ENCODE results near the gene FGD3. TPM values are rescaled to one million over a fixed set of nuclear protein-coding genes. Genes with fewer than 3 reads are reported as not detected.
"Not testable (repeated sequence)": the region's sequence is repeated elsewhere in the genome, so short reads cannot be mapped to it uniquely, and the experiment has no call there.

FGD3 gene
- total RNA-seq, 2 experiments from 2014 or later = 102 to 104 TPM

DNA sequence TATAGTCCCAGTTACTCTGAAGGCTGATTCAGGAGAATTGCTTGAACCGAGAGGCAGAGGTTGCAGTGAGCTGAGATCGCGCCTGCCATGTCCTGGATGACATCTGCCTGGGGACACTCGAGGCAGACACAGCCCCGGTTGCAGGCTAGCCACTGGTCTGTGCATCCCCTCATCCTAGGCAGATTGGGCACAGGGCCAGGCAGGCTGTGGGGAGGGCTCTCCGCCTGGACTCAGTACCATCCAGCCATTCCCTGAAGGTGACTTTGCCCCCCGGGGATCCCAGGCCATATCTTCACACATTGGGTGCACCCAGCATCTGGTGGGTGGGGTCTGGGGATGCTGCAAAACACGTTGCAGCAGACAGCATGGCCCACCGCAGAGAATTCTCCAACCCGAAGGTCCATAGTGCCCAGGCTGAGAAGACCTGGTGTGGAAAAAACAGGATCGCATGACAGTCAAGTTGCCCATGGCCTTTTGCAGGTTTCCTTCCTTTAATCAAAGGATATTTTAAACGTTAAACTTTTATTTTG, 60.3 kb downstream of the FGD3 start:
- DNase-seq = no peak
- Mint-ChIP-seq H3K4me1 (peaks cover 21% of the 10 kb centered on the region), H3K4me3 (no peak overlapping the region), H3K27ac (no peak overlapping the region), H3K9me3 (no peaks in the 10 kb centered on the region), H3K27me3 (no peaks in the 10 kb centered on the region), H3K36me3 (ENCODE audit: low read depth) (peaks cover 77% of the 10 kb centered on the region)
- CTCF ChIA-PET = interaction anchor here (0.9 kb wide), 1 partner anchor 18 kb away, joined by 3 read pairs; no protein-coding TSS in a partner anchor
- POLR2A ChIA-PET = no interaction called here

DNA sequence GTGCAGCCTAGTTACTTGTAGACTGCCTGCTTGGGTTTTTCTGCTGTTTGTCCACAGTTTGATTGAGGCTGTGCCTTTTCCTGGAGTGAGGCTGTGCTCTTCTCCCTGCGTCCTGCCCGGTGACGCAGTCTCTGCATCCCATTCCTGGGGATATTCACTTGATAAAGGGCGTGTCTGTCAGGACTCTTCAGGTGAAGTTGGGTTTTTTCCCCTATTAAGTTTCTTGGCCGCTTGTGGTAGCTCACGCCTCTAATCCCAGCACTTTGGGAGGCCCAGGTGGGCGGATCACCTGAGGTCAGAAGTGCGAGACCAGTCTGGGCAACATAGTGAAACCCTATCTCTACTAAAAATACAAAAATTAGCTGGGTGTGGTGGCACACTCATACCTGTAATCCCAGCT, 61.1 kb downstream of the FGD3 start:
- H3K36me3 Mint-ChIP-seq (ENCODE audit: low read depth) = peaks cover 81% of the 10 kb centered on the region
- peaks cover 14% of the 10 kb centered on the region for H3K4me1 Mint-ChIP-seq
- no peak overlapping the region for H3K27ac Mint-ChIP-seq
- DNase-seq = no peak
- H3K27me3 Mint-ChIP-seq = no peaks in the 10 kb centered on the region
- ChIA-PET CTCF (no interaction called here), POLR2A (interaction anchor here (1.1 kb wide), 1 partner anchor 20 kb away, joined by 3 read pairs; no protein-coding TSS in a partner anchor)
- no peak overlapping the region for H3K4me3 Mint-ChIP-seq
- no peaks in the 10 kb centered on the region for H3K9me3 Mint-ChIP-seq

DNA sequence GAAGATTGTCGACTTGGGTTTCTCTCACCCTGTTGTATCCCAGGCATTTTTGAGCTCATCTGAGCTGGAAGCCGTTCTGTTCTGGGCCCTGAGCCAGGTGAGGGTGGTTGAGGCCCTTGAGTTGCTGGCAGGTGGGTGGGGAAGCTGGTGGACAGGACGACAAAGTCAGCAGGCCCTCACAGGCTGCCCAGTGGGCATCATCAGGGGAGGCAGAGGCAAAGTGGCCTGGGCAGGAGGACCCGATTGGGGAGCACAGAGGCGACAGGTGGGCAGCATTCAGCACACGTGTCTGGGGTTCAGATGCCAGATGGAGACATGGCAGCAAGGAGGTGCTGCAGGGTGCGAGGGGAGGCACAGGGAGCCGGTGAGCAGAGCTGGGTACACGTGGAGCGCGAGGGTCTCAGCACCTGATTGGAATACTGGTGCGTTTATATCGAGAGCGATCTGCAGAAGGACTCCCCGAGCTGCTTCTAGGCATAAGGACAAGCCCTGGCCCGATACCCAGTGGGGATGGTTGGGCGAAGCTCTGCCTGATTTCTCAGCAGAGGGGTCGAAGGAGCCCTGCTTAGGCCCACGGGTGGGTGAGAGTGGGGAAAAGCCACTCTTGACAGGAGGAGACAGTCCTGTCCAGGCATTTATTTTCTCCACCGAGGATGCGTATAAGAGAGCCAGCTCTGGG, 62.2 kb downstream of the FGD3 start:
- peak; percentile 12 for DNase-seq
- H3K27me3 Mint-ChIP-seq = no peaks in the 10 kb centered on the region
- peak overlapping the region; percentile 40 for H3K27ac Mint-ChIP-seq
- H3K9me3 Mint-ChIP-seq = no peaks in the 10 kb centered on the region
- ChIA-PET CTCF (interaction anchor here (0.6 kb wide), 1 partner anchor 42 kb away, joined by 3 read pairs; no protein-coding TSS in a partner anchor), POLR2A (interaction anchor here (1.1 to 1.4 kb wide), 3 partner anchors 9 to 53 kb away, joined by 3 read pairs; no protein-coding TSS in a partner anchor)
- H3K4me3 Mint-ChIP-seq = no peak overlapping the region
- H3K36me3 Mint-ChIP-seq (ENCODE audit: low read depth) = peaks cover 81% of the 10 kb centered on the region
- peaks cover 6% of the 10 kb centered on the region for H3K4me1 Mint-ChIP-seq

DNA sequence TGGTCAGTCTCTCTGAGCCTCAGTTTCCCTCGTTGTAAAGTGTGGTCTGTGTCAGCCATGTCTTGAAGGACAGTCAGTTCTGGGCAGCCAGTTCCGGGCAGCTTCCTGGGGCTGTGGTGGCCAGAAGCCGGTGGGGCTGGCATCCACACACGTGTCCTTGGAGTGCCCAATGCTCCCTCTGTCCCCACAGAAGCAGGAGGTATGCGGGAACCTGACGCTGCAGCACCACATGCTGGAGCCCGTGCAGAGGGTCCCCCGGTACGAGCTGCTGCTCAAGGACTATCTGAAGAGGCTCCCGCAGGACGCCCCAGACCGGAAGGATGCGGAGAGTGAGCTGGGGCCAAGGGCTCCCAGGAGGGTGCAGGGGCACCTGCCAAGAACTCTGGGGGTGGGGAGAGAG, 62.7 kb downstream of the FGD3 start:
- CTCF ChIA-PET = no interaction called here
- Mint-ChIP-seq H3K4me3 (no peak overlapping the region), H3K27me3 (no peaks in the 10 kb centered on the region), H3K4me1 (peaks cover 5% of the 10 kb centered on the region), H3K9me3 (no peaks in the 10 kb centered on the region), H3K36me3 (ENCODE audit: low read depth) (peaks cover 80% of the 10 kb centered on the region), H3K27ac (no peak overlapping the region)
- DNase-seq = peak; percentile 13
- POLR2A ChIA-PET = interaction anchor here (1.3 to 1.4 kb wide), 2 partner anchors 8 to 53 kb away, joined by 3 read pairs; no protein-coding TSS in a partner anchor

DNA sequence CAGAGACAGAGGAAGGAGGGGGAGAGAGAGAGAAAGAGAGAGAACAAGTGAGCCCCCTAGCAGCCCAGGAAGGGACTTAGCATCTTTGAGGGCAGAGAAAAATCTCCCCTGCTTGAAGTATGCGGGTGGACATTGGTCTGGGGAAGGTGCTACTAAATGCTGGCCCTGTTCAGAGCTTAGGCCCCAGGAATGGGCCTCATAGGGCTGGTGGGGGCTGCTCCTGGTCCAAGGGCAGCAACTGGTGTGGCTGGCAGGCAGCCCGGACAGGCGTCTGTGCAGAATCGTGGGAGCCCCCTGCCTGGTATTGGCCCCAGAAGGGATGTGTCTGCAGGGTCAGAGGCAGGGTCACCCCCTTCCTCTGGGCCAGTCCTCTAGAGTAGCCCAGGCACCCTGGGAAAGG, 63.4 kb downstream of the FGD3 start:
- CTCF ChIA-PET = no interaction called here
- peaks cover 5% of the 10 kb centered on the region for H3K4me1 Mint-ChIP-seq
- H3K27me3 Mint-ChIP-seq = no peaks in the 10 kb centered on the region
- POLR2A ChIA-PET = no interaction called here
- peaks cover 78% of the 10 kb centered on the region for H3K36me3 Mint-ChIP-seq (ENCODE audit: low read depth)
- H3K9me3 Mint-ChIP-seq = no peaks in the 10 kb centered on the region
- DNase-seq = peak; percentile 11
- H3K27ac Mint-ChIP-seq = no peak overlapping the region
- H3K4me3 Mint-ChIP-seq = no peak overlapping the region

DNA sequence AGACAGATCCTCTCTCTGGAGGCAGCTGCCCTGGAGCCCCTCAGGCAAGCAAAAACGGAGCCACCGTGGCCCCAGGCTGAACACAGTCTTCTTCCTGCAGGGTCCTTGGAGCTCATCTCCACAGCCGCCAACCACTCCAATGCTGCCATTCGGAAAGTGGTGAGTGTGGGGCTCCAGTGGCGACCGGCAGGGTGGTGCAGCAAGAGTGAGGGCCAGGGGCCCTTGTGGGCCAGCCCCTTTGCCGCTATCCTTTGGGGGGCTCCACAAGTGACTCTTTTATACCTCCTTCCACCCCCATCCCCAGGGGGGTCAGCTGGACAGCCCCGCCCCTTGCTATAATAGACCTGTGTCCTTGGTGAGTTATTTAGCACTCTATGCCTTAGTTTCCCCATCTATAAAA, 63.8 kb downstream of the FGD3 start:
- peaks cover 5% of the 10 kb centered on the region for H3K4me1 Mint-ChIP-seq

DNA sequence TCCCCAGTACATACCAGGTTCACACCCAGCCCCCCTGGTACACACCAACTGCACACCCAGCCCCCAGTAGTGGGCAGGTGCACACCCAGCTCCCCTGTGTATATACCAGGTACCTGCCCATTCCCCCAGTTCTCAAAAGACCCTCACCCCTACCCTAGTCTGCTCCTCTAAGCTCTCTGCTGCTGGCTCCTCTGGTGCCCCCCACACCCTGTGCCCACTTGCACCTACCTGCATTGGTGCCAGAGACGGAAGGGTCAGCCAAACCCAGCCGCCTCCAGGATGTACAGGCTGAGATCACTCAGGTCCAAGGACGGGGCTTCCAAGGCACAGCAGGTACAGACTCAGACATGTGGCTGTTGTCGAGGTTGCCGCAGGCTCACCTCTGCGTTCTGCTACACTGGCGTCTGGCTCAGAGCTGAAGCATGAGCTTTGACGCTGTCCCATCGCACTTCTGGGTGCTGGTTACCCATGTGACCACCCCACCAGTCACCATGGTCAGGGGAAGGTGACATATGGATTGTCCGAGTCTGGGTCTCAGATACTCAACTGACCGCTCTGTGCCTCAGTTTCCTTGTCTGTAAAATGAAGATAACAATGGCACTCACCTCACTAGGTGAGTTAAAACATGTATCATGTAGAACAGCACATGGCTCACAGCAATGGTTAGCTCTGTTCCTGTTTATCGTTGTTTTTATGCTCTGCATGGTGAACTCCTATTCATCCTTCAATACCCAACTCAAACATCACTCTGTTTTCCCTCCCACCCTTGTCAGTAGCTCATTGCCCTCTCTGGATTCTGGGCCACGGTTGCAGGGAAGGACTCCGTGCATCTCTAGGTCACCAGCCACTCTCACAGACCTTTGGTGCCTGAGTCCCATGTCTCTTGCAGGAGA, 65.9 kb downstream of the FGD3 start:
- Mint-ChIP-seq H3K27me3 (no peaks in the 10 kb centered on the region), H3K4me1 (peaks cover 3% of the 10 kb centered on the region), H3K4me3 (no peak overlapping the region), H3K27ac (no peak overlapping the region), H3K36me3 (ENCODE audit: low read depth) (peaks cover 72% of the 10 kb centered on the region), H3K9me3 (no peaks in the 10 kb centered on the region)
- ChIA-PET POLR2A (interaction anchor here (1.3 to 1.5 kb wide), 2 partner anchors 10 to 12 kb away, joined by 3 to 6 read pairs; no protein-coding TSS in a partner anchor), CTCF (interaction anchor here (1.6 to 2.9 kb wide), 2 partner anchors 10 kb away, joined by 5 to 16 read pairs; no protein-coding TSS in a partner anchor)
- DNase-seq = peak; percentile 13

More for the DNA sequence above, 63.8 kb downstream of the FGD3 start:
- ChIA-PET POLR2A (no interaction called here), CTCF (no interaction called here)
- Mint-ChIP-seq H3K36me3 (ENCODE audit: low read depth) (peaks cover 78% of the 10 kb centered on the region), H3K27ac (no peak overlapping the region), H3K27me3 (no peaks in the 10 kb centered on the region), H3K4me3 (no peak overlapping the region), H3K9me3 (no peaks in the 10 kb centered on the region)
- no peak for DNase-seq

DNA sequence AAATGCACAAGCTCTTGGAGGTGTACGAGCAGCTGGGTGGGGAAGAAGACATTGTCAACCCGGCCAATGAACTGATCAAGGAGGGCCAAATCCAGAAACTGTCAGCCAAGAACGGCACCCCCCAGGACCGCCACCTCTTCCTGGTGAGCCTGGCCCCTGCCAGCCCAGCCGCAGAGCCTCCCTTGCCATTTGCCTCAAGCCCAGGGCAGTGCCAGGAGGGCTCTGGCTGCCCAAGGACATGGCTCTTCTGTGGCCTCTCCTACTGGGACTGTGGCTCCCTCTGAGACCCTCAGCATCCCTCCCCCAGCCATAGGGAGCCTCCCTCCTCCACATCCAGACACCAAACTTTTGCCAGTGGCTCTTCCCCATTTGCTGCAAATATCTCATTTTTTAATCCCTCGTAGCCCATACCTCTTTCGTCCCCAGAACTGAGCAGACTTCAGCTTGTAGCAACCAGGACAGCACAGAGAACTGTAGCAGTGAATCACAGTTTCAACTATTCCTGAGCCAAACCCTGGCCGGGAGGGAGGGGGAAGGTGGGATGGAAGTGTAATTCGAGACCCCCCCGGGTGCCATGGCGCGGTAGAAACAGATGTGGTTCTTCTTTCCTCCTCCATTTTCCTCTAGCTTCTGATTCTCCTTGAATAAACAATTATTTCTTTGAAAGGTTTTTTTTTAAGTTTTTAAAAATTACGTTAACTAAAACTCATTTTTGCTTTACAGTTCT, 66.7 kb downstream of the FGD3 start:
- no peaks in the 10 kb centered on the region for H3K27me3 Mint-ChIP-seq
- ChIA-PET CTCF (interaction anchor here (2.9 kb wide), 1 partner anchor 11 kb away, joined by 16 read pairs; no protein-coding TSS in a partner anchor), POLR2A (interaction anchor here (1.5 kb wide), 1 partner anchor 12 kb away, joined by 6 read pairs; no protein-coding TSS in a partner anchor)
- peaks cover 74% of the 10 kb centered on the region for H3K36me3 Mint-ChIP-seq (ENCODE audit: low read depth)
- H3K9me3 Mint-ChIP-seq = no peaks in the 10 kb centered on the region
- peaks cover 2% of the 10 kb centered on the region for H3K4me1 Mint-ChIP-seq
- peak overlapping the region; percentile 9 for H3K27ac Mint-ChIP-seq
- H3K4me3 Mint-ChIP-seq = no peak overlapping the region
- peak; percentile 4 for DNase-seq

DNA sequence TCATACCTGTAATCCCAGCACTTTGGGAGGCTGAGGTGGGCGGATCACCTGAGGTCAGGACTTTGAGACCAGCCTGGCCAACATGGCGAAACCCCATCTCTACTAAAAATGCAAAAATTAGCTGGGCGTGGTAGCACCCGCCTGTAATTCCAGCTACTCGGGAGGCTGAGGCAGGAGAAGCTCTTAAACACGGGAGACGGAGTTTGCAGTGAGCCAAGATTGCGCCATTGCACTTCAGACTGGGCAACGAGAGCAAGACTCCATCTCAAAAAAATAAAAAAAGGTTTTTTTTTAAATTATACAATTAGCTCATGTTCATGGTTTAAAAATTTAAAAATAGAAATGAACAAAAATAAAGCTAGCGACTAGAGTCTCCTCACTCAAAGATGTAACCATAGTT, 67.9 kb downstream of the FGD3 start:
- H3K27me3 Mint-ChIP-seq, H3K9me3 Mint-ChIP-seq, H3K4me3 Mint-ChIP-seq, H3K4me1 Mint-ChIP-seq, H3K27ac Mint-ChIP-seq: not testable (repeated sequence)
- peaks cover 72% of the 10 kb centered on the region for H3K36me3 Mint-ChIP-seq (ENCODE audit: low read depth)
- CTCF ChIA-PET = interaction anchor here (0.8 to 2.9 kb wide), 4 partner anchors 10 to 59 kb away, joined by 3 to 16 read pairs (median 4); no protein-coding TSS in a partner anchor
- DNase-seq = peak; percentile 11
- POLR2A ChIA-PET = interaction anchor here (1.0 to 1.9 kb wide), 3 partner anchors 10 to 13 kb away, joined by 3 to 10 read pairs (median 3); no protein-coding TSS in a partner anchor

DNA sequence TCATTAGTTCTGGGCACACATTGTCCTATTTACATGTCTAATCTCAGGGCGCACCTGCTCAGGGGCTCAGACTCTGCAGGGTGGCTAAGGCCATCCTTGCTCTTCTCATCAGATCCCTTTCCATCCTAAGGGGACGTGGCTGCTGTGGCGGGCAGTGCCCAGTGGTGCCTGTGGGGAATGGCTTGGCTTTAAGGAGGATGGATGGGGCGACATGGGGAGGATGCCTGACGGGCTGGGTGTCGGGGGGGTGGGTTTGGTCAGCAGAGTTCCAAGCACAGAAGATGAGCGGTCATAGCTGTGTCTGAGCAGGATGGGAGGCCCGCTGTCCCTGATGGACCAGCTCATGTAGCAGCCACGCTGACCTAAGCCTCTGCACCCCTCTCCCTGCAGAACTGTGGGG, 70.3 kb downstream of the FGD3 start:
- H3K36me3 Mint-ChIP-seq (ENCODE audit: low read depth) = peaks cover 80% of the 10 kb centered on the region
- ChIA-PET CTCF (interaction anchor here (1.4 kb wide), 1 partner anchor 285 kb away, joined by 3 read pairs; no protein-coding TSS in a partner anchor), POLR2A (interaction anchor here (0.6 to 1.5 kb wide), 3 partner anchors 8 to 42 kb away, joined by 3 read pairs; no protein-coding TSS in a partner anchor)
- no peak for DNase-seq
- H3K27ac Mint-ChIP-seq = peak overlapping the region; percentile 31
- no peaks in the 10 kb centered on the region for H3K27me3 Mint-ChIP-seq
- no peak overlapping the region for H3K4me3 Mint-ChIP-seq
- no peaks in the 10 kb centered on the region for H3K9me3 Mint-ChIP-seq
- H3K4me1 Mint-ChIP-seq = peaks cover 19% of the 10 kb centered on the region

DNA sequence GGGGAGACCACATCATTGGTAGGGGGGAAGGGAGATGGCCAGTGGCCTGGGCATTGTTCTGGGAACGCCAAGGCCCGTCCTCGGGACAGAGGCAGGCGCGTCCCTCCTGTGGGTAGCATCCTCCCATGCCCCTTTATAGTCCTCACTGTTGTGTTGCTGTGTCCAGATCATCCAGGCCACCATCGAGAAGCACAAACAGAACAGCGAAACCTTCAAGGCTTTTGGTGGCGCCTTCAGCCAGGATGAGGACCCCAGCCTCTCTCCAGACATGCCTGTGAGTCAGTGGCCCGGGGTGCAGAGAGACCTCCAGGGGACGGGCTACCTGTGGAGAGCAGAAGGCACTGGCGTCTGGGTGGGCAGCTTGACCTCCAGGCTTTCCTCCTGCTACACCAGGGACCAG, 72.8 kb downstream of the FGD3 start:
- DNase-seq = no peak
- no peak overlapping the region for H3K4me3 Mint-ChIP-seq
- H3K9me3 Mint-ChIP-seq = no peaks in the 10 kb centered on the region
- peak overlapping the region; percentile 76 for H3K27ac Mint-ChIP-seq
- ChIA-PET CTCF (interaction anchor here (1.2 kb wide), 1 partner anchor 89 kb away, joined by 4 read pairs; no protein-coding TSS in a partner anchor), POLR2A (interaction anchor here (0.7 to 1.2 kb wide), 7 partner anchors 8 to 44 kb away, joined by 3 to 6 read pairs (median 3); no protein-coding TSS in a partner anchor)
- no peaks in the 10 kb centered on the region for H3K27me3 Mint-ChIP-seq
- H3K4me1 Mint-ChIP-seq = peaks cover 32% of the 10 kb centered on the region
- peaks cover 74% of the 10 kb centered on the region for H3K36me3 Mint-ChIP-seq (ENCODE audit: low read depth)

Data from activated CD4-positive, alpha-beta memory T cell treated with anti-CD3 and anti-CD28 coated beads, Interleukin-2, amount 10 ng/mL, durations not matched to agents 7 days and 5 days (primary cell).